ENCODE data around the gene CD99L2.

The CD99L2 gene, protein sequence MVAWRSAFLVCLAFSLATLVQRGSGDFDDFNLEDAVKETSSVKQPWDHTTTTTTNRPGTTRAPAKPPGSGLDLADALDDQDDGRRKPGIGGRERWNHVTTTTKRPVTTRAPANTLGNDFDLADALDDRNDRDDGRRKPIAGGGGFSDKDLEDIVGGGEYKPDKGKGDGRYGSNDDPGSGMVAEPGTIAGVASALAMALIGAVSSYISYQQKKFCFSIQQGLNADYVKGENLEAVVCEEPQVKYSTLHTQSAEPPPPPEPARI

DNA sequence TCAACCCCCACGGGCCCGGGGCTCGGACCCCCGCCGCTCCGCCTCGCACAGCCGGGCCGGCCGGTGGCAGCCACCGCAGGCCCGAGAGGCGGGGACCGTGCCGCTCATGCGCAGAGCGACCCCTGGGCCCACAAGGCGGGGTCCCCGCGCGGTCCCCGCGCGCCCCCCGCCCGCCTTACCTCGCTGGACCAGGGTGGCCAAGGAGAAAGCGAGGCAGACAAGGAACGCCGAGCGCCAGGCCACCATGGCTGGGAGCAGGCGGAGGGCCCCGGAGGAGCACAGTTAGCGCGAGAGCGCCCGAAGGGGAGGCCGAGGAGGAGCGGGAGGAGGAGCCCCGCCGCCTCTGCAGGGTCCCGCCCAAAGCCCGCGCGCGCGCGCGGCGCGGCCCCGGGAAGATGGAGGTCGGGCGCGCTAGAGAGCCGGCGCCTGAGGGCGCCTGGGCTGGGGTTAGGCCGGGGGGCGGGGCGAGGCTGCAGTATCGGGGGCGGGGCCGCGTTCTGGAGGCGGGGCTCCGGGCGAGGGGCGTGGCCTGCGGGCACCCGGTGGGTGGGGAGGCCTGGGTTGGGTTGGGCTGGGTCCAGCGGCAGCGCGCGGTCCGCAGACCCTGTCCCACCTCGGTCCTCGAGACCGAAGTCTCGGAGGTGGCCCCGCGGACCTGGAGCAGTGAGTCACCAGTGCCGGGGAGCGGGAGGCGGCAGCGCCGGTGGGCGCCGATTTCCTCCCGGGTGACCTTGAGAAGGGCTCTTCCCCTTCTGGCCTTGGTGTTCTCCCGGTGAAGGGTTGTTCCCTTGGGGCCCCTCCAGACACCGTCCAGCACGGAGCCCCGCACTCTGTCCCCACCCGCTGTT, at the start of gene CD99L2:
TSS of gene CD99L2 (minus strand) at position 326 of the 848 bp plus-strand sequence. CDS start at position 246, 80 bp downstream.
- Histone ChIP-seq H3K36me3 (ENCODE audit: control insufficient read depth in 2 of 2, insufficient read depth in 2 of 2, low read length in 2 of 2) (no peaks in the 10 kb centered on the region), H3K27me3 (ENCODE audit: control insufficient read depth in 2 of 2, insufficient read depth in 2 of 2, low read length in 2 of 2) (no peaks in the 10 kb centered on the region), H3K4me1 (ENCODE audit: control insufficient read depth in 2 of 2, insufficient read depth in 2 of 2, low read length in 2 of 2) (peaks cover 0 to 2% of the 10 kb centered on the region in 2 donors), H3K9me3 (ENCODE audit: control insufficient read depth in 2 of 2, low read length in 2 of 2) (no peaks in the 10 kb centered on the region), H3K9ac (ENCODE audit: low read depth in 1 of 2, low read length in 2 of 2) (peak within 1 kb of the TSS; percentile 65 to 76), H3K27ac (ENCODE audit: low read depth in 2 of 2, low read length in 2 of 2) (peak within 1 kb of the TSS; percentile 57 to 70), H3K4me3 (ENCODE audit: low read length in 2 of 2) (peak within 1 kb of the TSS; percentile 73 to 76)

DNA sequence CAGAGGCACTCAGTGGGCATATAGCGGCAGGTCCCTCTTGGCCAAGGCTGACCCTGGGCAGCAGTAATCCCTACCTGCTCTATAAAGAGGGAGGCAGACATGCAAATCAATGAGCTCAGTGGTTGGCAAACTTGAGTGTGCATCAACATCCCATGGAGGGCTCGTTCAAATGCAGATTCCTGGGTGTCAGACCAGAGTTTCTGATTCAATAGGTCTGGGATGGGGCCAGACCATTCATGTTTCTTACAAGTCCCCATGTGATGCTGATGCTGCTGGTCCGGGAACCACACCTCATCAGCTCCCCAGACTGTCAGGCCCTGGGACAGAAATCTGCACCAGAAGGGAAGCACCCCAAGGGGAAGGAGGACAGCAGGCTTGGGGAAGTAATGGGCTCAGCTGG, 45.8 kb upstream of the CD99L2 start:
- Histone ChIP-seq H3K9me3 (ENCODE audit: control insufficient read depth in 2 of 2, low read length in 2 of 2) (no peaks in the 10 kb centered on the region), H3K4me1 (ENCODE audit: control insufficient read depth in 2 of 2, insufficient read depth in 2 of 2, low read length in 2 of 2) (no peaks in the 10 kb centered on the region), H3K9ac (ENCODE audit: low read depth in 1 of 2, low read length in 2 of 2) (no peak overlapping the region), H3K4me3 (ENCODE audit: low read length in 2 of 2) (no peak overlapping the region), H3K36me3 (ENCODE audit: control insufficient read depth in 2 of 2, insufficient read depth in 2 of 2, low read length in 2 of 2) (no peaks in the 10 kb centered on the region), H3K27ac (ENCODE audit: low read depth in 2 of 2, low read length in 2 of 2) (no peak overlapping the region), H3K27me3 (ENCODE audit: control insufficient read depth in 2 of 2, insufficient read depth in 2 of 2, low read length in 2 of 2) (no peaks in the 10 kb centered on the region)

DNA sequence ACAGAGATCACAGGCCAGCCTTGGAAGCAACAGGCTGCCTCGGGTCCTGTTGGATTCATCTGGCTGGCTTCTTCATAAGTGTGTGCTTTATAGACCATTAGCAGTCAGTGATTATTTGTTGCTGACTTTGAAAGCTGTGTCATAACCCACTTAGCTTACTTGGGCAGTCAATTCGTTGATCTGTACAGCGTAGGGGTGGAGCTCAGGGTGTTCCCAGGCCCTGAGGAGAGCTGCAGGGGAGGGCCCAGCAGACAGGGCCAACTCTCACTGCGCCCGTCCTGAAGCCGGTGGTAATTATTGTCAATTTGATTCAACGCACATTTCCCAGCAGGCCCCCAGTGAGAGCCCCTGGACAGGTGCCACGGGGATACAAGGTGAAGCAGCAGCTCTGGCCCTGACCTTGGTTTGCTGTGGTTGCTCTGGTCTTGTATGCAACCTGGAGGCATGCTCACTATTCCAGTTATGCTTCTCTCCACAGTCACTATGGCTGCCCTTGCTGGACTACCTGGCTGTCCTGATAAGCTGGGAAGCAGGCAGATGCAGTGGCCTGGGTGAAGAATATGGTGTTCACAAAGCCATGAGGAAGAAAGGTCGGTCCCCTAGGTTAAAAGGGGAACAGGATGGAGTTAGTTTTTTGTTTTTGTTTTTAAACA, 44.6 kb upstream of the CD99L2 start:
- Histone ChIP-seq H3K27me3 (ENCODE audit: control insufficient read depth in 2 of 2, insufficient read depth in 2 of 2, low read length in 2 of 2) (no peaks in the 10 kb centered on the region), H3K4me1 (ENCODE audit: control insufficient read depth in 2 of 2, insufficient read depth in 2 of 2, low read length in 2 of 2) (no peaks in the 10 kb centered on the region), H3K9ac (ENCODE audit: low read depth in 1 of 2, low read length in 2 of 2) (no peak overlapping the region), H3K27ac (ENCODE audit: low read depth in 2 of 2, low read length in 2 of 2) (no peak overlapping the region), H3K9me3 (ENCODE audit: control insufficient read depth in 2 of 2, low read length in 2 of 2) (no peaks in the 10 kb centered on the region), H3K4me3 (ENCODE audit: low read length in 2 of 2) (no peak overlapping the region), H3K36me3 (ENCODE audit: control insufficient read depth in 2 of 2, insufficient read depth in 2 of 2, low read length in 2 of 2) (no peaks in the 10 kb centered on the region)

DNA sequence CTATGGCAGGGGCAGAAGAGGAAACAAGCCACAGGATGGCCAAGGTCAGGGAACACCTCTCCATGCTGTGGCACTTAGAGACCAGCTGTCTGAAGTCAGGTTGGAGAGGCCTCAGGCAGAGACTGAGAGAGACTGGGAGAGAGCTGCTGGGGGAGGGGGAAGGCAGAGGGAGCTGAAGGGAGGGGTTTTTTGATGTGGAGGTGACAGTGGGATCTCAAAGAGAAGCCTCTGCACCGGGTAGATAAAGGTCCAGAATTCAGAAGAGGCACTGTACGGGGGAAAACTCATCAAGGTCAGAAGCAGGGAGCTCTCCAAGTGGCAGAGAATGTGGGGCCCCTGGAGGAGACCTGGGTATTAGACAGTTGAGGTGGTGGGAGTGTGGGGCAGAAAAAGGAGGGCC, 43.1 kb upstream of the CD99L2 start:
- Histone ChIP-seq H3K36me3 (ENCODE audit: control insufficient read depth in 2 of 2, insufficient read depth in 2 of 2, low read length in 2 of 2) (no peaks in the 10 kb centered on the region), H3K4me3 (ENCODE audit: low read length in 2 of 2) (no peak overlapping the region), H3K4me1 (ENCODE audit: control insufficient read depth in 2 of 2, insufficient read depth in 2 of 2, low read length in 2 of 2) (no peaks in the 10 kb centered on the region), H3K9ac (ENCODE audit: low read depth in 1 of 2, low read length in 2 of 2) (no peak overlapping the region), H3K9me3 (ENCODE audit: control insufficient read depth in 2 of 2, low read length in 2 of 2) (no peaks in the 10 kb centered on the region), H3K27me3 (ENCODE audit: control insufficient read depth in 2 of 2, insufficient read depth in 2 of 2, low read length in 2 of 2) (no peaks in the 10 kb centered on the region), H3K27ac (ENCODE audit: low read depth in 2 of 2, low read length in 2 of 2) (no peak overlapping the region)

DNA sequence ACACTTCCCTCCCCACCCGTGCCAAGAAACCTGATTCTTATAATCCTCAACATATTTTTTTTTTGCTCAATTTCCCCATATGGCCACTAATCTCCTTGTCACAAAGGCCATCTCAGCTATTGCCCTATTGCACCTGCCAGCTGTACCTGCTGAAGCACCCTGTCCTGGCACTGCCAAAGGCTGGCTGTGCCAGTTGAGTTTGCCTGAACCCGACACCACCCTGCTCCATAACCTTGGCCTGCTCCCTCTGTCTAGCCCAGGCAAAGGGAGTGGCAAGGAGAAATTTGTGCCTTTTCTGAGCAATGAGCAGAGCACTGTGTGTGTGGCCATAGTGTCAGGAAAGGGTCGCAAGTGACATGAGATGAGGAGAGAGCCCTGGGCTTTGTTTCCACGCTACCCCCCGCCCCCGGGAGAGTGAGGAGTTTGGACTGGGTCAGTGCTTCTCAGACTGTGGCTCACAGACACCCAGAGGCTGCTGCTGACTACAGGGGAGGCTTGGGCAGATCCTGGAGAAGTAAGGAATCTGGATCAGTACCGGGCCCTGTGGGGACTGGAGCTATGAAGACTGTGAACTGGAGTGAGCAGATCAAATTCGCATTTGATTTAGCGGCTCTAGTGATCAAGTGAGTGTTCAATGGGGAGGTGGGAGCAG, 42.5 kb upstream of the CD99L2 start:
- H3K4me1 ChIP-seq (ENCODE audit: control insufficient read depth in 2 of 2, insufficient read depth in 2 of 2, low read length in 2 of 2) = no peaks in the 10 kb centered on the region
- H3K9ac ChIP-seq (ENCODE audit: low read depth in 1 of 2, low read length in 2 of 2) = no peak overlapping the region
- no peaks in the 10 kb centered on the region for H3K36me3 ChIP-seq (ENCODE audit: control insufficient read depth in 2 of 2, insufficient read depth in 2 of 2, low read length in 2 of 2)
- no peak overlapping the region for H3K4me3 ChIP-seq (ENCODE audit: low read length in 2 of 2)
- H3K9me3 ChIP-seq (ENCODE audit: control insufficient read depth in 2 of 2, low read length in 2 of 2) = no peaks in the 10 kb centered on the region
- peaks cover 0 to 3% of the 10 kb centered on the region in 2 donors for H3K27me3 ChIP-seq (ENCODE audit: control insufficient read depth in 2 of 2, insufficient read depth in 2 of 2, low read length in 2 of 2)
- H3K27ac ChIP-seq (ENCODE audit: low read depth in 2 of 2, low read length in 2 of 2) = no peak overlapping the region

- Histone ChIP-seq H3K9me3 (ENCODE audit: control insufficient read depth in 2 of 2, low read length in 2 of 2) (no peaks in the 10 kb centered on the region), H3K27ac (ENCODE audit: low read depth in 2 of 2, low read length in 2 of 2) (no peak overlapping the region), H3K27me3 (ENCODE audit: control insufficient read depth in 2 of 2, insufficient read depth in 2 of 2, low read length in 2 of 2) (peaks cover 0 to 3% of the 10 kb centered on the region in 2 donors), H3K36me3 (ENCODE audit: control insufficient read depth in 2 of 2, insufficient read depth in 2 of 2, low read length in 2 of 2) (no peaks in the 10 kb centered on the region), H3K4me1 (ENCODE audit: control insufficient read depth in 2 of 2, insufficient read depth in 2 of 2, low read length in 2 of 2) (no peaks in the 10 kb centered on the region), H3K9ac (ENCODE audit: low read depth in 1 of 2, low read length in 2 of 2) (no peak overlapping the region), H3K4me3 (ENCODE audit: low read length in 2 of 2) (no peak overlapping the region)
Measured at GRCh38 chrX:150936556-150936955, 38.1 kb upstream of the CD99L2 start.

DNA sequence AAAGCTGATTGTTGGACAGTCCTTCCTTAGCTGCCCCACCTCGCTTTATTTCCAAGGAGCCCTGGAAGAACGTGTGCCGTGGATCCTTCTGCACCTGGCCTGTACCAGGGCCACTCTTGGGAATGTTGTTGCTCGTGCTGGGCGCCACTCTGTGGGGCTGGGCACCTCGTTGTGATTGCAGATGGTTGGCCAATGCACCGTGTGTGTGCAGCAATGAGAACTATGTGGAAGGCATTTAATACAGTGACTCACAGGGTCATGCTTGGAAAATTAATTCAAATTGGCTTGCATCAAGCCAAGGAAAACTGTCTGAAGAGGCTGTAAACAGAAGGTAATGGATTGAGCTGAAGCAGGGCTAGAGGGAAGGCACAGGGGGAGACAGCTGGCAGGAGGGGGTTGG, 37.0 kb upstream of the CD99L2 start:
- Histone ChIP-seq H3K27me3 (ENCODE audit: control insufficient read depth in 2 of 2, insufficient read depth in 2 of 2, low read length in 2 of 2) (peaks cover 0 to 3% of the 10 kb centered on the region in 2 donors), H3K9me3 (ENCODE audit: control insufficient read depth in 2 of 2, low read length in 2 of 2) (no peaks in the 10 kb centered on the region), H3K4me1 (ENCODE audit: control insufficient read depth in 2 of 2, insufficient read depth in 2 of 2, low read length in 2 of 2) (no peaks in the 10 kb centered on the region), H3K9ac (ENCODE audit: low read depth in 1 of 2, low read length in 2 of 2) (no peak overlapping the region), H3K4me3 (ENCODE audit: low read length in 2 of 2) (no peak overlapping the region), H3K36me3 (ENCODE audit: control insufficient read depth in 2 of 2, insufficient read depth in 2 of 2, low read length in 2 of 2) (no peaks in the 10 kb centered on the region), H3K27ac (ENCODE audit: low read depth in 2 of 2, low read length in 2 of 2) (no peak overlapping the region)

DNA sequence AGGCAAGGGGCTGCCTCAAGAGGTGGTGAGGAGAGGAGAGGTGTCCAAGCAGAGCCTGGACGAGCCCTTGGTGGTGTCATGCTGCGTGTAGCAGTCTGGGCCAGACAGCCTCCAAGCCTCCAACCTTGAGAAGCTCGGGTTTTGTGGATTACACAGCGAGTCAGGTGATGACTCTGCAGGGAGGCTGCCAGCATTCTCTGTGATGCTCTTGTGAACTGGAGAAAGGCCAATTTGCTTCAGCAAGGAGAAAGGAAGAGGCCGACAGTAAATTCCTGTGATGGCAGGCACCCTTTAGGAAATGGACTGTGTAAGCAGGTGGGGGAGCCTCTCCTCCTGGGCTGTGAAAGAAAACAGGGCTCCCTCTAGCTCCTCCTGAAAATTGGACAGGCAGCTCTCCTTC, 36.0 kb upstream of the CD99L2 start:
- no peaks in the 10 kb centered on the region for H3K9me3 ChIP-seq (ENCODE audit: control insufficient read depth in 2 of 2, low read length in 2 of 2)
- no peaks in the 10 kb centered on the region for H3K4me1 ChIP-seq (ENCODE audit: control insufficient read depth in 2 of 2, insufficient read depth in 2 of 2, low read length in 2 of 2)
- H3K36me3 ChIP-seq (ENCODE audit: control insufficient read depth in 2 of 2, insufficient read depth in 2 of 2, low read length in 2 of 2) = no peaks in the 10 kb centered on the region
- peaks cover 0 to 3% of the 10 kb centered on the region in 2 donors for H3K27me3 ChIP-seq (ENCODE audit: control insufficient read depth in 2 of 2, insufficient read depth in 2 of 2, low read length in 2 of 2)
- no peak overlapping the region for H3K27ac ChIP-seq (ENCODE audit: low read depth in 2 of 2, low read length in 2 of 2)
- no peak overlapping the region for H3K4me3 ChIP-seq (ENCODE audit: low read length in 2 of 2)
- H3K9ac ChIP-seq (ENCODE audit: low read depth in 1 of 2, low read length in 2 of 2) = no peak overlapping the region

DNA sequence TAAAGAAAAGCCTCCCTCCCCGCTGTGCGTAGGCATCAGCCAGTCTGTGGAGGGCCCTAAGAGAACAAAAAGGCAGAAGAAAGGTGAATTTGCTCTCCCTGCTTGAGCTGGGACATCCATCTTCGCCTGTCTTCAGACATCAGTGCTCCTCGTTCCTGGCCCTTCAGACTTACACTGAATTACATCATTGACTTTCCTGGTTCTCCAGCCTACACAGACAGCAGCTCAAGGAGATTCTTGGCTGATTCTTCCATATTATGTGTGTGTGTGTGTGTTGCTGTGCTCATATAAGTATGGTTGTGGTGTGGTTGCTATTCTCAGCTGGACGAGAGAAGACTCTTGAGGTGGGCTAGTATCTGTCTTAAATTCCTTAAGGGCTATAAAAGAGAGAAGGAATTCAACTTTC, 35.5 kb upstream of the CD99L2 start:
- H3K9me3 ChIP-seq (ENCODE audit: control insufficient read depth in 2 of 2, low read length in 2 of 2) = no peaks in the 10 kb centered on the region
- peaks cover 0 to 3% of the 10 kb centered on the region in 2 donors for H3K27me3 ChIP-seq (ENCODE audit: control insufficient read depth in 2 of 2, insufficient read depth in 2 of 2, low read length in 2 of 2)
- no peak overlapping the region for H3K4me3 ChIP-seq (ENCODE audit: low read length in 2 of 2)
- H3K4me1 ChIP-seq (ENCODE audit: control insufficient read depth in 2 of 2, insufficient read depth in 2 of 2, low read length in 2 of 2) = no peaks in the 10 kb centered on the region
- H3K36me3 ChIP-seq (ENCODE audit: control insufficient read depth in 2 of 2, insufficient read depth in 2 of 2, low read length in 2 of 2) = no peaks in the 10 kb centered on the region
- H3K9ac ChIP-seq (ENCODE audit: low read depth in 1 of 2, low read length in 2 of 2) = no peak overlapping the region
- no peak overlapping the region for H3K27ac ChIP-seq (ENCODE audit: low read depth in 2 of 2, low read length in 2 of 2)

DNA sequence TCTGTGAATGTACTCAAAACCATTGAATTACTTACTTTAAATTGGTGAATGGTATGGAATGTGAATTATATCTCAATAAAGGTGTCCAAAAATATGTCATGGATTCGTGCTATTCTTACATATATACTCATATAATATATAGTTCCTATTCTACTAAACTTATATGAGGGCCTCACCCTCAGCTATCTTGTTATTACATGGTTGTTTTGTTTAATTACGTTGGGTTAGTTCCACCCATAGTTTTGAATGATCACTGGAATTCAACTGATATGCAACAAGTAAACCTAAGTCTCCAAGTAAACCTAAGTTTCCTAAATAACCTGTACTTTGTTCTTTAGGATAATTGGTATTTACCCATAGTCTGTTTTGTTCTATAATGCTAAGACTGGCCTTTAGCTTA, 30.6 kb upstream of the CD99L2 start:
- H3K9me3 ChIP-seq (ENCODE audit: control insufficient read depth in 2 of 2, low read length in 2 of 2) = no peaks in the 10 kb centered on the region
- no peaks in the 10 kb centered on the region for H3K27me3 ChIP-seq (ENCODE audit: control insufficient read depth in 2 of 2, insufficient read depth in 2 of 2, low read length in 2 of 2)
- H3K9ac ChIP-seq (ENCODE audit: low read depth in 1 of 2, low read length in 2 of 2) = no peak overlapping the region
- H3K4me3 ChIP-seq (ENCODE audit: low read length in 2 of 2) = no peak overlapping the region
- H3K36me3 ChIP-seq (ENCODE audit: control insufficient read depth in 2 of 2, insufficient read depth in 2 of 2, low read length in 2 of 2) = no peaks in the 10 kb centered on the region
- no peak overlapping the region for H3K27ac ChIP-seq (ENCODE audit: low read depth in 2 of 2, low read length in 2 of 2)
- H3K4me1 ChIP-seq (ENCODE audit: control insufficient read depth in 2 of 2, insufficient read depth in 2 of 2, low read length in 2 of 2) = no peaks in the 10 kb centered on the region
